Duodenal mucosa (tissue), 2 donors: ENCODE data around the gene KIF1B.

Experiments
- H3K27ac ChIP-seq: one replicate; pipeline ENCODE4 v1.7.0; 2013; ENCODE audit warnings: low read depth, low read length
- H3K27me3 ChIP-seq, 2 donors: one replicate each; pipeline ENCODE4 v1.7.0; 2013; ENCODE audit warnings: low read length in 2 of 2, control low read depth in 1 of 2; ENCODE audit not compliant: insufficient read depth in 2 of 2, control insufficient read depth in 1 of 2
- H3K36me3 ChIP-seq, 2 donors: one replicate each; pipeline ENCODE4 v1.7.0; 2013; ENCODE audit warnings: low read length in 2 of 2, control low read depth in 1 of 2; ENCODE audit not compliant: insufficient read depth in 2 of 2, control insufficient read depth in 1 of 2
- H3K4me1 ChIP-seq, 2 donors: one replicate each; pipeline ENCODE4 v1.7.0; 2013; ENCODE audit warnings: low read length in 2 of 2, control low read depth in 1 of 2; ENCODE audit not compliant: insufficient read depth in 2 of 2, control insufficient read depth in 1 of 2
- H3K4me3 ChIP-seq, 2 donors: one replicate each; pipeline ENCODE4 v1.7.0; 2013; ENCODE audit warnings: low read length in 2 of 2, low read depth in 1 of 2
- H3K9ac ChIP-seq, 2 donors: one replicate each; pipeline ENCODE4 v1.7.0; 2013; ENCODE audit warnings: low read length in 2 of 2, low read depth in 1 of 2
- H3K9me3 ChIP-seq, 2 donors: one replicate each; pipeline ENCODE4 v1.7.0; 2013; ENCODE audit warnings: low read length in 2 of 2, control low read depth in 1 of 2; ENCODE audit not compliant: control insufficient read depth in 1 of 2

Gene KIF1B

DNA sequence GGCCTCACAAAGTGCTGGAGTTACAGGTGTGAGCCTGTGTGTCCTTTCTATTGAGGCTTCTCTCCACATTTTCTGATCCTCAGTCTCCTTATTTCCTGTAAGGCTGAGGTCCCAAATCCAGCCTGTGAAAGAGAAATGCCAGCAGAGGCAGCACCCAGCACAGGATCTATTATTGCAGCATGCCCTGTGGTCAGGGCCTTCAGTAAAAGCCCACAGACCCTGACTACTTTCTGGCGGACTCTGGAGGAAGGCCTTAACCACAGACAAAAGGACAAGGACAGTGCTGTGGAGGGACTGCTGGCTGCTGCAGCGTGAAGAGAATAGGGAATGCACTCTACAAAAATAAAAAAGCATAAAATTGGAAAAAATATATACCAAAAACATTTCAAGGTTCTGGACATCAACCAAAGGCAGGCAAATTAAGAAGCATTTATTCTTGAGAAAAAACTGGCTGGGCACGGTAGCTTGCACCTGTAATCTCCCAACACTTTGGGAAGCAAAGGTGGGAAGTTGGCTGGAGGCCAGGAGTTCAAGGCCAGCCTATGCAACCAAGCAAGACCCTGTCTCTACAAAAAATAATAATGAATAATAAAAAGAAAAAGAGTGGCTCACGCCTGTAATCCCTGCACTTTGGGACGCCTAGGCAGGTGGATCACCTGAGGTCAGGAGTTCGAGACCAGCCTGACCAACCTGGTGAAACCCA is 179.1 kb downstream of the KIF1B start:
- Histone ChIP-seq H3K27ac (no peak overlapping the region), H3K4me3 (no peak overlapping the region), H3K4me1 (peaks cover 20 to 28% of the 10 kb centered on the region in 2 donors), H3K9me3 (no peaks in the 10 kb centered on the region), H3K36me3 (no peaks in the 10 kb centered on the region), H3K9ac (no peak overlapping the region), H3K27me3 (no peaks in the 10 kb centered on the region)

DNA sequence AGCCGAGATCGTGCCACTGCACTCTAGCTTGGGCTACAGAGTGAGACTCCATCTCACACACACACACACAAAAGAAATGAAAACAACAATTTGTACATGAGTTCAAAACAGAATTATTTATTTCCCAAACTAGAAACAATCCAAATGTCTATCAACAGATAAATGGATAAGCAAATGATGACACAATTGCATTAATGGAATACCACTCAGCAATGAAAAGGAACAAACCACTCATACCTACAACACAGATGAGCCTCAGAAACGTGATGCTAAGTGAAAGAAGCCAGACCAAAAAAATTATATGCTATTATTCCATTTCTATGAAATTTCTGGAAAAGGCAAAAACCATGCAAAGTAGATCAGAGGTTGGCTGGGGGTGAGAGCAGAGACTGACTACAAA is 186.5 kb downstream of the KIF1B start:
- H3K9me3 ChIP-seq = no peaks in the 10 kb centered on the region
- H3K27ac ChIP-seq = no peak overlapping the region
- H3K4me3 ChIP-seq = no peak overlapping the region
- H3K9ac ChIP-seq = no peak overlapping the region
- H3K27me3 ChIP-seq = no peaks in the 10 kb centered on the region
- peaks cover 11 to 20% of the 10 kb centered on the region in 2 donors for H3K4me1 ChIP-seq
- peaks cover 0 to 3% of the 10 kb centered on the region in 2 donors for H3K36me3 ChIP-seq

DNA sequence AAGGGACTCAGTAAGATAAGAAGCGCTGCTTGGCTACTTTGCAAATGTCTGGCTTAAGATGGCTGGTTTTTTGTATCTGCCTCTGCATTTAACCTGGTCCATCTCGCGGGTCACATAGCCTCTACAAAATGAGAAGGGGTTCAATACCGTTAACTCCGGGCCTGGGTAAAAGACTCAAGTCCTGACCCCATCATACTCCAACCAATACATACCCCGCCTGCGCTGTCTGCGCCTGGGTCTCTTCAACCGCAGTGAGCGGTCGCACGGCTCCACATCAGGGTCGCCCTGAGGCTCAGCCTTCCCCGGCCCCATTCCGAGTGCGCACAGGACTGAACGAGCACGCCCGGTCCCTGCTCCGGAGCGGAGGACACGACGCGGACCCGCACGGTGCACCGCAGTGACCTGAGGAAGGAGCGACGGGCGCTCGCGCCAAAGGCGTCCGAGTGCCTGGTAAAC is 187.9 kb downstream of the KIF1B start:
- no peaks in the 10 kb centered on the region for H3K27me3 ChIP-seq
- H3K4me3 ChIP-seq = peak overlapping the region; percentile 88 to 93
- H3K9me3 ChIP-seq = no peaks in the 10 kb centered on the region
- H3K27ac ChIP-seq = peak overlapping the region; percentile 43
- H3K36me3 ChIP-seq = peaks cover 7 to 10% of the 10 kb centered on the region in 2 donors
- H3K9ac ChIP-seq = peak overlapping the region; percentile 39 to 81
- H3K4me1 ChIP-seq = peaks cover 11 to 20% of the 10 kb centered on the region in 2 donors

DNA sequence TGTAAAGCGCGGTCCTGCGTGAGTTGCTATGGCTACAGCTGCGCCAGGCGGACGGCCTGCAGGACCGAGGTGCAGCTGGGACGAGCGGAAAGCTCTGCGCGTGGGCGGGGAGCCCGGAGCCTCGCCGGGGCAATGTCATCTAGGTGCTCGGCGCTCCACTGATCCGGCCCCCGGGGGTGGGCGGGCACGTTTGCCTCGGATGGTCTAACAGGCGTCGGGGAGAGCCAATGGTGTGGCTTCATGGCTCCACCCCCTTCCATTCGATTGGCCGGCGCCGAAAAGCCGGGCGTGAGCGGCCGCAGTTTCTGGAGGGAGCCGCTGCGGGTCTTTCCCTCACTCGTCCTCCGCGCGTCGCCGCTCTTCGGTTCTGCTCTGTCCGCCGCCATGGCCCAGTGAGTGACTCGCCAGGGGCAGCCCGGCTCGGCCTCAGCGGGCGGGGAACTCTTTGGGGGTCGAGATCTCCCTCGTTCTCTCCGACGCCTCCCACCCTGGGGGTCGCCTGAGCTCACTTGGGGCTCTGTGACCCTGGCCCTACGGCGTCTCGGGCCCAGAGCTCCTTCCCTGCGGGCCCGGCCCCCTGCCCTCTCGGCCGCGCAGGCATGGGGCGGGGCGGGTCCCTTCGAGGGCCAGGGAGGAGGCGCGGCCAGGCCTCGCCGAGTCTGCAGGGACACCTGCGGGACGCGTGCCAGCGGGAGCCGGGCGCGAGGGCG is 188.5 kb downstream of the KIF1B start, which contains the start of gene PGD:
Gene PGD (plus strand): TSS at position 331 of the 710 bp plus-strand sequence. CDS start 54 bp downstream, at position 385.
- no peaks in the 10 kb centered on the region for H3K27me3 ChIP-seq
- no peaks in the 10 kb centered on the region for H3K9me3 ChIP-seq
- peaks cover 11 to 20% of the 10 kb centered on the region in 2 donors for H3K4me1 ChIP-seq
- H3K27ac ChIP-seq = peak within 1 kb of the TSS; percentile 85
- peak within 1 kb of the TSS; percentile 88 to 93 for H3K4me3 ChIP-seq
- H3K36me3 ChIP-seq = peaks cover 12 to 16% of the 10 kb centered on the region in 2 donors
- H3K9ac ChIP-seq = peak within 1 kb of the TSS; percentile 39 to 94

DNA sequence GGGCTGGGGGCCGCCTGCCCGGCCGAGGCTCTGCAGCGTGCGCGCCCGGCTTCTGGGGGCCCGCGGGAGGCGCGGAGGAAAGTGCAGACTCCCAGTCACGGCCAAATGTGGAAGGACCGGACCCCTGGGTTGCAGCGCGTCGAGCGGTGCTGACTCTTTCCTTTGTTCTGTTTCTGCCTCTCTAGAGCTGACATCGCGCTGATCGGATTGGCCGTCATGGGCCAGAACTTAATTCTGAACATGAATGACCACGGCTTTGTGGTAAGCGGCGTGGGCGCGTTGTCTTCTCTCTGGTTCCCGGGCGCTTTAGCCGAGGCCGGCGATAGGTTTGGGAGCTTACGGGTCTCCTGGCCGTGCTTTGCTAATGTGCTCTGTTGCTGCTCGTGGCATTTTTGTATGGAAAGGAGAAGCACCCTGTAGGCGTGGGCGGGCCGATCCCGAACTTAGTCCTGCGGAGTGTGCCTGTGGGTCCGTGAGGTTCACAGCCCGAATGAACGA is 189.1 kb downstream of the KIF1B start:
- Histone ChIP-seq H3K27ac (peak overlapping the region; percentile 85), H3K36me3 (peaks cover 17 to 22% of the 10 kb centered on the region in 2 donors), H3K27me3 (no peaks in the 10 kb centered on the region), H3K4me1 (peaks cover 11 to 20% of the 10 kb centered on the region in 2 donors), H3K9ac (peak overlapping the region; percentile 31 to 94), H3K4me3 (peak overlapping the region; percentile 88 to 93), H3K9me3 (no peaks in the 10 kb centered on the region)

DNA sequence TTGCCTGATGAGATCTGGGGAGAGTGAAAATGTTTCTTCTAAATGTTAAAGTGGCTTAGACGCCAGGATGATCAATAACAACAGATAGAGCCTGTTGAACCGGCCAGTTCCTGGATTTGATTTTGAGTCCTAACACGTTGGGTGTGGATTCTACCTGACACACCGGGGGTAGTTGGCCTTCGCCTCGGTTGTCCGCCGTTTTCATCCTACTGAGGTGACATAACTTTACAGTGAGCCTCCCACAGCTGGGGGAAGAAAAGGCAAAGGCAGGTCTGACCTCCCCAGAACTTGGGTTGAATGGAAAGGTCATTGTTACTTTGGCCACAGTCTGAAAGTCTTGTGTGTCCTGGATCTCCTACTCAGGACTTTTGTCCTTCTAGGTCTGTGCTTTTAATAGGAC is 189.6 kb downstream of the KIF1B start:
- no peaks in the 10 kb centered on the region for H3K9me3 ChIP-seq
- H3K27ac ChIP-seq = no peak overlapping the region
- peak overlapping the region; percentile 88 to 93 for H3K4me3 ChIP-seq
- peaks cover 11 to 20% of the 10 kb centered on the region in 2 donors for H3K4me1 ChIP-seq
- peak overlapping the region; percentile 31 to 94 for H3K9ac ChIP-seq
- no peaks in the 10 kb centered on the region for H3K27me3 ChIP-seq
- peaks cover 20 to 27% of the 10 kb centered on the region in 2 donors for H3K36me3 ChIP-seq

DNA sequence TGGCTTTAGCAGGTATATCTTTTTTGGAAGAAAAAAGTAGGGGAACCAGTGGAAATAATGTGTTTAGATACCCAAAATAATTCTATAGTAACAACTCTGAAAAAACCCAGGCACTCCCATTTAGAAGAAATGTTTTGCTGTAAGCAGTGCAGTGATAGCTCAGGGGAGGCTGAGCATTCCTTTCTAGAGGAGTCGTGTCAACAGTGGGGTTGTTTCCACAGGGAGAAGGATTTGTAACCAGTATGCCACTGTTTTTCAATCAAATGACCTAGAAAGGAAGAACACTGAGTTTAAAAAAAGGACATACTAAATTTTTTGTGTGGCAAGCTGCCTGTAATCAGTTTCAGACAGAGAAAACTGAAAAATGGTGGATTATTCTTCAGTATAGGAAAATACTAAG is 190.9 kb downstream of the KIF1B start:
- H3K27ac ChIP-seq = no peak overlapping the region
- H3K4me1 ChIP-seq = peaks cover 11 to 20% of the 10 kb centered on the region in 2 donors
- no peak overlapping the region for H3K4me3 ChIP-seq
- H3K36me3 ChIP-seq = peaks cover 20 to 37% of the 10 kb centered on the region in 2 donors
- H3K27me3 ChIP-seq = no peaks in the 10 kb centered on the region
- H3K9ac ChIP-seq = no peak overlapping the region
- no peaks in the 10 kb centered on the region for H3K9me3 ChIP-seq

DNA sequence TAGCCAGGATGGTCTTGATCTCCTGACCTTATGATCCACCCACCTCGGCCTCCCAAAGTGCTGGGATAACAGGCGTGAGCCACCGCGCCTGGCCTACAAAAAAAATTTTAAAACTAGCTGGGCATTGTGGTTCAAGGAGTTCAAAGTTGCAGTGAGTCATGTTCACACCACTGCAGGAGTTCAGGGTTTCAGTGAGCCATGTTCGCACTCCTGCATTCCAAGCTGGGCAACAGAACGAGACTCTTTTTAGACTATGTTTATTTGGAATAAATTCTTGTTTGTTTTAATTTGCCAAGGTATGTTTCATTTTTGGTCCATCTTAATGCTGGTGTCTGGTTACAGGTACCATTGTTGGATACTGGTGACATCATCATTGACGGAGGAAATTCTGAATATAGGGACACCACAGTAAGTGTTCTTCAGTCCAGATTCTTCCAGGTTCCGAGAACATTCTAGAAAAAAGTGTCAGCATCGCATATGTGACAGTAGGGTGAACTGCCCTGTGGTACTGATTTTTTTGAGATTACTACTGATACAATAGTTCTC is 192.4 kb downstream of the KIF1B start:
- no peak overlapping the region for H3K9ac ChIP-seq
- peaks cover 11 to 20% of the 10 kb centered on the region in 2 donors for H3K4me1 ChIP-seq
- no peaks in the 10 kb centered on the region for H3K27me3 ChIP-seq
- no peak overlapping the region for H3K4me3 ChIP-seq
- H3K27ac ChIP-seq = no peak overlapping the region
- H3K9me3 ChIP-seq = no peaks in the 10 kb centered on the region
- peaks cover 26 to 52% of the 10 kb centered on the region in 2 donors for H3K36me3 ChIP-seq

DNA sequence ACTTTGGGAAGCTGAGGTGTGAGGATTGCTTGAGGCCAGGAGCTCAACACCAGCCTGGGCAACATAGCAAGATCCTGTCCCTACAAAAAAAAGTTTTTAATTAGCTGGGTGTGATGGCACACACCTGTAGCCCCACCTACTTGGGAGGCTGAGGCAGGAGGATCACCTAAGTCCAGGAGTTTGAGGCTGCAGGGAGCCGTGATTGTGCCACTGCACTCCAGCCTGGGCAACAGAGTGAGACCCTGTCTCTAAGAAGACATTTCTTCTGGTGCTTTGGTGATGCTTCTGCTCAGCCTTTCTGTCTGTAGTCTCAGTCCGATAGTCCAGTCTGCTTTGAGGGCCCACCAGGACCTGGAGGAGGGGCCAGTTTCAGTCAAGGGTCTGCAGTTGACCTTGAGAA is 196.8 kb downstream of the KIF1B start:
- Histone ChIP-seq H3K27ac (no peak overlapping the region), H3K36me3 (peaks cover 46 to 91% of the 10 kb centered on the region in 2 donors), H3K27me3 (no peaks in the 10 kb centered on the region), H3K4me3 (no peak overlapping the region), H3K4me1 (no peaks in the 10 kb centered on the region), H3K9ac (no peak overlapping the region), H3K9me3 (no peaks in the 10 kb centered on the region)
